Measurements from ENCODE around the gene ITPK1. TPM values are rescaled to one million over a fixed set of nuclear protein-coding genes. Genes with fewer than 3 reads are reported as not detected.

The ITPK1 gene
- total RNA-seq, 2 donors from 2014 or later, result 77.1 to 118 TPM

GRCh38 chr14:93033983-93034670 is 81.6 kb downstream of the ITPK1 start:
- no peak for DNase-seq (ENCODE audit: low spot score)
- Histone ChIP-seq H3K27me3 (replicated peaks; ENCODE audit: insufficient read depth) (no peaks in the 10 kb centered on the region), H3K9me3 (no peaks in the 10 kb centered on the region), H3K36me3 (no peaks in the 10 kb centered on the region), H3K4me3 (no peak overlapping the region), H3K27ac (peak overlapping the region in 1 of 2 donors; percentile 23), H3K4me1 (replicated peaks) (peaks cover 11% of the 10 kb centered on the region)
- TF ChIP-seq POLR2A (IDR thresholded peaks at IDR 0.05), result no peak
- TF ChIP-seq, protein P1, sequence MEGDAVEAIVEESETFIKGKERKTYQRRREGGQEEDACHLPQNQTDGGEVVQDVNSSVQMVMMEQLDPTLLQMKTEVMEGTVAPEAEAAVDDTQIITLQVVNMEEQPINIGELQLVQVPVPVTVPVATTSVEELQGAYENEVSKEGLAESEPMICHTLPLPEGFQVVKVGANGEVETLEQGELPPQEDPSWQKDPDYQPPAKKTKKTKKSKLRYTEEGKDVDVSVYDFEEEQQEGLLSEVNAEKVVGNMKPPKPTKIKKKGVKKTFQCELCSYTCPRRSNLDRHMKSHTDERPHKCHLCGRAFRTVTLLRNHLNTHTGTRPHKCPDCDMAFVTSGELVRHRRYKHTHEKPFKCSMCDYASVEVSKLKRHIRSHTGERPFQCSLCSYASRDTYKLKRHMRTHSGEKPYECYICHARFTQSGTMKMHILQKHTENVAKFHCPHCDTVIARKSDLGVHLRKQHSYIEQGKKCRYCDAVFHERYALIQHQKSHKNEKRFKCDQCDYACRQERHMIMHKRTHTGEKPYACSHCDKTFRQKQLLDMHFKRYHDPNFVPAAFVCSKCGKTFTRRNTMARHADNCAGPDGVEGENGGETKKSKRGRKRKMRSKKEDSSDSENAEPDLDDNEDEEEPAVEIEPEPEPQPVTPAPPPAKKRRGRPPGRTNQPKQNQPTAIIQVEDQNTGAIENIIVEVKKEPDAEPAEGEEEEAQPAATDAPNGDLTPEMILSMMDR (IDR thresholded peaks at IDR 0.05), result peak in 2 of 4 experiments; percentile 30 to 38
- intact Hi-C loops (cut with DNase I), result no loop called here
- 92% methylated on average over 7 of the region's 7 CpGs for WGBS

DNA sequence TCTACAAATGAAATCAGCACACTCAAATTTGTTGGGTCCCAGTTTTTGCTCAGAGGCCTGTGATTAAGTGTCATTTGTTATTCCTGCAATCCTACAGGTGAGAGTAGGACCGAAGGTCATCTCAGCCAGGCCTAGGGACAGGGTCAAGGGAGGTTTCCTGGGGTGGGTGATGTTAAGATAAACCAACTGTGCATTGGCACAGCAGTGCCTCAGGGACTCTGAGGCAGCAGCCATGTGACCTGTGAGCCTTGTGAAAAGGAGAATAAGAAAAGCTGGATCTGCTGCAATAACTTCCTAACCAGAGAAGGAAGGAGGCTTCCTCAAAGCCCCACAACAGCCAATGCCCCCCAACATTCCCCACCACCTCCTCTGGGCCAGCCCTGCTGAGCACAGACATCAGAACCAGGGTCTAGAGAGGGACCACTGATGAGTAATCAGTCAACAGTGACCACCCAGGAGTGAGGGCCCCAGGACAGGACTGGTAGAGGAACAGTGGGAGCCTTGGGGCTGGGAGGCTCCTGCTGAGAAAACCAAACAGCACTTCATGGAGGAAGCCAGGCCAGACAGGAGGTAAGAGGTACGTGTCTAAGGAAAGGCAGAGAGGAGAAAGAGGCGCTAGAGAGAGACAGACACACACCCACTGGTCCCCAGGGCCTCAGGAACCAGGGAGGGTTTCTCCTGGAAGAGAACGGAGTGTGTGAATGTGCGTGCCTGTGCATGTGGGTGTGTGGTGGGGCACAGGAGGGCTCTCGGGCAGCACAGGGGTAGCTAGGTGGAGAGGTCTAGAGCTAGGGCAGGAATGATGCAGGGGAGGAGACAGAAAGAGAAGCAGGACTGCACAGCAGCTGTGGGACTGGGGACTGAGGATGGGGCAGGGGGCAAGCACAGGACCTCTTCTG is 82.4 kb downstream of the ITPK1 start:
- H3K36me3 ChIP-seq, result no peaks in the 10 kb centered on the region
- H3K4me3 ChIP-seq, result no peak overlapping the region
- H3K9me3 ChIP-seq, result no peaks in the 10 kb centered on the region
- DNase-seq (ENCODE audit: low spot score), result no peak
- WGBS, result 80% methylated on average over 6 of the region's 6 CpGs
- peak overlapping the region in 1 of 2 donors; percentile 23 for H3K27ac ChIP-seq
- H3K27me3 ChIP-seq (replicated peaks; ENCODE audit: insufficient read depth), result no peaks in the 10 kb centered on the region
- TF ChIP-seq POLR2AphosphoS5 (IDR thresholded peaks at IDR 0.05) (no peak), POLR2A (IDR thresholded peaks at IDR 0.05) (no peak)
- TF ChIP-seq, protein P1 (IDR thresholded peaks at IDR 0.05), result no peak
- intact Hi-C loops (cut with DNase I), result no loop called here
- H3K4me1 ChIP-seq (replicated peaks), result peaks cover 11% of the 10 kb centered on the region

DNA sequence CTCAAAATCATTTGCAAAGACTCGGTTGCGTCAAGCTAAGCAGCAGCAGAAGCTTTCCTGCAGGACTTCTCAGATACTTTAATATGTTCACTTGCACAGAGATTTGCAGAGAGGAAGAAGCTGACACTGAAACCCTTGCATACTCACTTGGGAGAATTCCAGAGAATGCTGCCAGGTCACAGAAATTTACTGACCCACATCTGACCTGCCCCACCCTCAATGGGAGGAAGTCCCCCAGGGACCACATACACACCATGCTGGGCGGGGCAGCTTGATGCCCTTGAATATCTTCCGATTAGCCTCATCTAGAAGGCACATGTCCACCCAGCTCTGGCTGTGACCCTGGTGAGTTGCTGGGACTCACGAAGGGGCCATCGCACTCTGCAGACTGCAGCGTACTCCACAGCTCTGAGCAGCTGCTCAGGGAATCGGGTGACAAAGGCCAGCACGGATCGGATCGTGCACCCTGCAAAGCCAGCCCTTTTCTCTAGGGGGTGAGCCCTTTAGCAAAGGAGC is 83.2 kb downstream of the ITPK1 start:
- Histone ChIP-seq H3K27me3 (replicated peaks; ENCODE audit: insufficient read depth) (no peaks in the 10 kb centered on the region), H3K9me3 (no peaks in the 10 kb centered on the region), H3K27ac (no peak overlapping the region), H3K4me3 (no peak overlapping the region), H3K36me3 (no peaks in the 10 kb centered on the region), H3K4me1 (replicated peaks) (peaks cover 11% of the 10 kb centered on the region)
- no peak for TF ChIP-seq POLR2AphosphoS5 (IDR thresholded peaks at IDR 0.05)
- TF ChIP-seq, protein P1 (IDR thresholded peaks at IDR 0.05), result no peak
- no peak for TF ChIP-seq POLR2A (IDR thresholded peaks at IDR 0.05)
- intact Hi-C loops (cut with DNase I), result no loop called here
- no peak for DNase-seq (ENCODE audit: low spot score)
- WGBS, result 87% methylated on average over 11 of the region's 11 CpGs

DNA sequence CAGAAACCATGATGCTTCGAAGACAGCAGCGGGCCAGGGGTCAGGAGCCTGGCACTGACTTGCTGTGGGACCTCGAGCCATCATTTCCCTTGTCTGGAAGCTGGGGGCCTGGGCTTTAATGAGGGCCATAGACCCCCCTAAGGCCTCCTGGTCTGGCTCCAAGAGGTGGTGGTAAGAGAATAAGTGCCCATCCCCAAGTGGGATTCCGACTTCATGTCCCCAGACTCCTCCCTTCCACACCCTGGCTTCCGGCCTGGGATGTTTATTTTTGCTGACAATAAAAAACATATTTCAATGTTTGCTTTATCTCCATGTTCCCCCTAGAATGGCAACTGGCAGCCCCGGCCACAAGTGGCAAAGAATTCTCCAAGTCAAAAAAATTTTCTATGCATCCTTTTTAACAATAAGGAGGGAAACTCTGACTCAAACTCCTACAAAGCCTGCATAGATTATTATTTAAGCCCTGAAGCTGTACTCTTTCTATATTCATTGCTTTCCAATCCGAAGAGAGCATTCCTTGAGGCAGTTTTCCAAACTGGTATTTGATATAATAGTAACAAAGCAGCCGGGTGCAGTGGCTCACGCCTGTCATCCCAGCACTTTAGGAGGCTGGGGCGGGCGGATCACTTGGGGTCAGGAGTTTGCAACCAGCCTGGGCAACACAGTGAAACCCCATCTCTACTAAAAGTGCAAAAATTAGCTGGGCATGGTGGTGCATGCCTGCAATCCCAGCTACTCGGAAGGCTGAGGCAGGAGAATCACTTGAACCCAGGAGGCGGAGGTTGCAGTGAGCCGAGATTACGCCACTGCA is 84.0 kb downstream of the ITPK1 start:
- 80% methylated on average over 15 of the region's 15 CpGs for WGBS
- H3K4me1 ChIP-seq (replicated peaks), result peaks cover 11% of the 10 kb centered on the region
- DNase-seq (ENCODE audit: low spot score), result no peak

More for the DNA sequence above, 84.0 kb downstream of the ITPK1 start:
- Histone ChIP-seq H3K27ac (no peak overlapping the region), H3K36me3 (no peaks in the 10 kb centered on the region), H3K27me3 (replicated peaks; ENCODE audit: insufficient read depth) (no peaks in the 10 kb centered on the region), H3K4me3 (no peak overlapping the region), H3K9me3 (no peaks in the 10 kb centered on the region)
- intact Hi-C loops (cut with DNase I), result no loop called here
- TF ChIP-seq, protein P1 (IDR thresholded peaks at IDR 0.05), result no peak
- TF ChIP-seq POLR2AphosphoS5 (IDR thresholded peaks at IDR 0.05) (no peak), POLR2A (IDR thresholded peaks at IDR 0.05) (no peak)

All from prostate gland (tissue), 2 donors.